A673 (cell line): ENCODE data around the gene AMBRA1.

Experiments used
- CTCF ChIP-seq: fragments of 300-800, 200-600 bp; sonication (generic); conservative IDR thresholded peaks from 2 replicates; pipeline ENCODE4 v1.5.1; 2017; ENCODE audit warnings: low read depth, mild to moderate bottlenecking, antibody characterized with exemption, low read length, moderate library complexity, mixed read lengths
- EZH2 ChIP-seq: fragments of 200-600 bp; sonication (generic); IDR thresholded peaks from 2 replicates; pipeline ENCODE4 v1.6.1; 2017; ENCODE audit warnings: borderline replicate concordance, low read depth, mild to moderate bottlenecking, mixed read lengths, antibody characterized with exemption, low read length; ENCODE audit not compliant: poor library complexity, severe bottlenecking

- TF ChIP-seq CTCF (no peak), EZH2 (no peak)
Measured at GRCh38 chr11:46377831-46378230, 216.0 kb downstream of the AMBRA1 start.
